Stimulated activated naive CD8-positive, alpha-beta T cell treated with anti-CD3 and anti-CD28 coated beads, Interleukin-15, Interleukin-2, amounts not matched to agents 100 U/mL and 50 U/mL, for 24 hours (primary cell): Measurements from ENCODE around the gene ABHD16B.
"Not testable (repeated sequence)": the region's sequence is repeated elsewhere in the genome, so short reads cannot be mapped to it uniquely, and the experiment has no call there.

ENCODE experiments used
- ATAC-seq: fragments of 150-1000 bp; cut with Tn5 transposase; one replicate; pipeline ENCODE4 v1.10.0; 2021
- DNase-seq: peaks from one replicate; pipeline ENCODE4 v3.0.0; 2021

Gene ABHD16B

GRCh38 chr20:63835021-63835858 is 26.1 kb upstream of the ABHD16B start:
- no peak for DNase-seq

GRCh38 chr20:63836458-63837344 is 24.6 kb upstream of the ABHD16B start:
- no peak for DNase-seq
- no peak for ATAC-seq

More at GRCh38 chr20:63835021-63835858, 26.1 kb upstream of the ABHD16B start:
- no peak for ATAC-seq

- ATAC-seq (no peak), DNase-seq (no peak)
Measured at GRCh38 chr20:63837479-63837878, 23.8 kb upstream of the ABHD16B start.

GRCh38 chr20:63839620-63840019 is 21.7 kb upstream of the ABHD16B start:
- ATAC-seq (no peak), DNase-seq (no peak)

- ATAC-seq (no peak), DNase-seq (no peak)
Measured at GRCh38 chr20:63840405-63840828, 20.9 kb upstream of the ABHD16B start.

GRCh38 chr20:63842258-63842657 is 19.0 kb upstream of the ABHD16B start:
- DNase-seq = no peak
- ATAC-seq = no peak

GRCh38 chr20:63843222-63843621 is 18.1 kb upstream of the ABHD16B start:
- no peak for ATAC-seq
- DNase-seq = no peak

- ATAC-seq (no peak), DNase-seq (no peak)
Measured at GRCh38 chr20:63843778-63844177, 17.5 kb upstream of the ABHD16B start.

GRCh38 chr20:63844511-63844991 is 16.7 kb upstream of the ABHD16B start:
- no peak for DNase-seq
- no peak for ATAC-seq

GRCh38 chr20:63846128-63846771 is 15.0 kb upstream of the ABHD16B start:
- ATAC-seq (no peak), DNase-seq (no peak)

- DNase-seq (no peak), ATAC-seq (no peak)
Measured at GRCh38 chr20:63846888-63847236, 14.4 kb upstream of the ABHD16B start.

GRCh38 chr20:63847237-63848002 is 13.9 kb upstream of the ABHD16B start:
- DNase-seq = no peak
- no peak for ATAC-seq

- ATAC-seq (no peak), DNase-seq (no peak)
Measured at GRCh38 chr20:63848003-63848911, 13.0 kb upstream of the ABHD16B start.

- DNase-seq (peak; percentile 63), ATAC-seq (peak; percentile 83)
Measured at GRCh38 chr20:63850689-63851547, 10.4 kb upstream of the ABHD16B start.

GRCh38 chr20:63851548-63851943 is 9.8 kb upstream of the ABHD16B start:
- not testable (repeated sequence) for ATAC-seq, DNase-seq

GRCh38 chr20:63853733-63854068 is 7.6 kb upstream of the ABHD16B start:
- ATAC-seq, DNase-seq: not testable (repeated sequence)

GRCh38 chr20:63854069-63854765 is 7.1 kb upstream of the ABHD16B start:
- no peak for DNase-seq
- ATAC-seq = no peak

- DNase-seq (no peak), ATAC-seq (no peak)
Measured at GRCh38 chr20:63854766-63855362, 6.4 kb upstream of the ABHD16B start.
